Testis (tissue), 3 donors: ENCODE data around the gene CR2. TPM values are rescaled to one million over a fixed set of nuclear protein-coding genes. Genes with fewer than 3 reads are reported as not detected.

Experiments used
- DNase-seq: peaks from one replicate; pipeline ENCODE4 v3.0.0-alpha.2; 2019
- H3K27ac ChIP-seq, 2 donors: fragments of 200-600 bp; sonication (generic); one replicate each; pipeline ENCODE4 v1.5.1; 2019
- H3K27me3 ChIP-seq: fragments of 200-600 bp; sonication (generic); one replicate; pipeline ENCODE4 v1.5.1; 2019
- H3K36me3 ChIP-seq: fragments of 200-600 bp; sonication (generic); one replicate; pipeline ENCODE4 v1.5.1; 2017; ENCODE audit warnings: low read depth; ENCODE audit errors: missing control alignments
- H3K4me1 ChIP-seq: fragments of 200-600 bp; sonication (generic); one replicate; pipeline ENCODE4 v1.5.1; 2019
- H3K4me3 ChIP-seq, 2 donors: fragments of 200-600 bp; sonication (generic); one replicate each; pipeline ENCODE4 v1.5.1; 2017 to 2019
- H3K9me3 ChIP-seq: fragments of 200-600 bp; sonication (generic); one replicate; pipeline ENCODE4 v1.5.1; 2017
- POLR2A ChIP-seq: fragments of 450-650 bp; IDR thresholded peaks from one replicate; pipeline ENCODE4 v1.6.1; 2017; ENCODE audit warnings: antibody characterized with exemption, mild to moderate bottlenecking, moderate library complexity
- WGBS, 2 donors: methylation state at CpG; one replicate each; pipeline ENCODE4 v1.1.5; 2018; 5-methylcytosine and 5-hydroxymethylcytosine counted together
- intact Hi-C: fragments of 100-400 bp; cut with DNase I; formaldehyde crosslinking; loops from one replicate; pipeline ENCODE4 v1.15.1; 2023; ENCODE audit warnings: low total_unique reads
- polyA plus RNA-seq: library from polyadenylated mRNA; stranded (reverse); fragments of 350-450 nt; fragmentation: Illumina TruSeq; extraction: RNeasy Lipid Tissue Mini Kit (QIAGEN cat#74804); gene quantifications from one replicate; pipeline ENCODE4 v1.2.3, GENCODE V29; 2014; ENCODE audit warnings: low read depth, low replicate concordance; ENCODE audit not compliant: insufficient read depth
- total RNA-seq, 2 donors: library from RNA; depleted of rRNA; stranded (reverse); fragments of >200 nt; gene quantifications; one replicate each; pipeline ENCODE4 v1.2.3, GENCODE V29; 2016
- TF ChIP-seq, protein P1 (sequence below), 3 experiments: fragments of 450-650 bp in 2 of 3; fragments of 200-600 bp in 1 of 3; sonication (generic) in 1 of 3; IDR thresholded peaks; one replicate each; pipeline ENCODE4 v1.5.1; 2016 to 2019; ENCODE audit warnings: antibody characterized with exemption in 3 of 3, mild to moderate bottlenecking in 2 of 3, moderate library complexity in 1 of 3

Gene CR2
- total and polyA plus RNA-seq, 3 donors from 2014 or later: 0.80 to 1.5 (median 1.3) TPM

DNA sequence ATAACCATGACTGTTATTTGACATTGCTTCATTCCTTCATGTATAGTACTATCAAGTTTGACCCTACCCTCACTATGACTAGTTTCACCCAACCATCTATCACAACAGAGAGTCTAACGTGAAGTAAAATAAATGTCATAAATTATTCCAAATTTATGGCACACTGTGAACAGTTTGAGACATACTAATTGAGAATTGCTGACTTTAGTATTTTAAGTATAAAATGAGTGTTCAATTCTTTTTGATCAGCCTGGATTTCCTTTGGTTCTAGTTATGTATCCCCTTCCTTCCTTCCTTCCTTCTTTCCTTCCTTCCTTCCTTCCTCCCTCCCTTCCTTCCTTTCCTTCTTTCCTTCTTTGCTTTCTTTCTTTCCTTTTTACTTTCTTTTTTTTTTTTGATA is 56.3 kb downstream of the CR2 start:
- intact Hi-C loops: no loop called here
- TF ChIP-seq POLR2A: no peak
- TF ChIP-seq, protein P1, sequence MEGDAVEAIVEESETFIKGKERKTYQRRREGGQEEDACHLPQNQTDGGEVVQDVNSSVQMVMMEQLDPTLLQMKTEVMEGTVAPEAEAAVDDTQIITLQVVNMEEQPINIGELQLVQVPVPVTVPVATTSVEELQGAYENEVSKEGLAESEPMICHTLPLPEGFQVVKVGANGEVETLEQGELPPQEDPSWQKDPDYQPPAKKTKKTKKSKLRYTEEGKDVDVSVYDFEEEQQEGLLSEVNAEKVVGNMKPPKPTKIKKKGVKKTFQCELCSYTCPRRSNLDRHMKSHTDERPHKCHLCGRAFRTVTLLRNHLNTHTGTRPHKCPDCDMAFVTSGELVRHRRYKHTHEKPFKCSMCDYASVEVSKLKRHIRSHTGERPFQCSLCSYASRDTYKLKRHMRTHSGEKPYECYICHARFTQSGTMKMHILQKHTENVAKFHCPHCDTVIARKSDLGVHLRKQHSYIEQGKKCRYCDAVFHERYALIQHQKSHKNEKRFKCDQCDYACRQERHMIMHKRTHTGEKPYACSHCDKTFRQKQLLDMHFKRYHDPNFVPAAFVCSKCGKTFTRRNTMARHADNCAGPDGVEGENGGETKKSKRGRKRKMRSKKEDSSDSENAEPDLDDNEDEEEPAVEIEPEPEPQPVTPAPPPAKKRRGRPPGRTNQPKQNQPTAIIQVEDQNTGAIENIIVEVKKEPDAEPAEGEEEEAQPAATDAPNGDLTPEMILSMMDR (IDR thresholded peaks at IDR 0.05): no peak
- H3K27me3 ChIP-seq: no peaks in the 10 kb centered on the region

DNA sequence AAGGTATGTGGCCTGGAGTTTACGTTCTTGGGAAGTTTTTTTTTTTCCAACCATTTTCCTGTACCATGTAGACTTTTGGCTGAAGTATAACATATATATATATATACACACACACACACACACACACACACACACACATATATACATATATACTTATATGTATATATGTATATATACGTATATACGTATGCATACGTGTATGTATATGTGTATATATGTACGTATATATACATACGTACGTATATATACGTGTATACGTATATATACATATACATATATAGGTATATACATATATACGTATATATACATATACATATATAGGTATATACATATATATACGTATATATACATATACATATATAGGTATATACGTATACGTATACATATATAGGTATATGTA is 60.8 kb downstream of the CR2 start:
- intact Hi-C loops: no loop called here
- WGBS, 2 donors: 89 to 92% methylated on average over 13 of the region's 13 CpGs
- no peaks in the 10 kb centered on the region for H3K27me3 ChIP-seq

More for the DNA sequence above, 56.3 kb downstream of the CR2 start:
- Histone ChIP-seq H3K36me3 (no peaks in the 10 kb centered on the region), H3K4me1 (no peaks in the 10 kb centered on the region), H3K4me3 (no peak overlapping the region), H3K9me3 (no peaks in the 10 kb centered on the region), H3K27ac (no peak overlapping the region)
- WGBS, 2 donors: 37 to 61% methylated on average over 1 of the region's 1 CpG
- DNase-seq: no peak

DNA sequence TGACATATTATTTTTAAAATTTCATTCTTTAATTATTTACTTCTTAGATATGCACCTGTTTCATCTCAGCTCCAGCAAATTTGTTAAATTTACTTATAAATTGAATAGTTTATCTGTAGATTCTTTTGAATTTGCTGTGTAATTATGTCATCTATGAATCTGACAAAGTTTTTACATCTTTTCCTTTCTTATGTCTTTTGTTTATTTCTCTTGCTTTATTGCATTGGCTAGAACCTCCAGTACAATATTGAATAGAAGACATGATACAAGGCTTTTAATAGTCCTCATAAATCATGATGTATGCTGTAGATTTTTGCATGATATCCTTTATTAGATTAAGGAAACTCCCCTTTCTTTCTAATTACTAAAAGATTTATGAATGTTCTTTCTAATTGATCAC is 62.6 kb downstream of the CR2 start:
- H3K27me3 ChIP-seq: no peaks in the 10 kb centered on the region
- no peaks in the 10 kb centered on the region for H3K36me3 ChIP-seq
- no peaks in the 10 kb centered on the region for H3K9me3 ChIP-seq
- H3K27ac ChIP-seq: no peak overlapping the region
- no peaks in the 10 kb centered on the region for H3K4me1 ChIP-seq
- intact Hi-C loops: no loop called here
- TF ChIP-seq POLR2A: no peak
- TF ChIP-seq, protein P1 (IDR thresholded peaks at IDR 0.05): no peak
- H3K4me3 ChIP-seq: no peak overlapping the region
- DNase-seq: no peak

More for the DNA sequence above, 60.8 kb downstream of the CR2 start:
- H3K9me3 ChIP-seq: no peaks in the 10 kb centered on the region
- no peaks in the 10 kb centered on the region for H3K4me1 ChIP-seq
- no peak for TF ChIP-seq POLR2A
- TF ChIP-seq, protein P1 (IDR thresholded peaks at IDR 0.05): no peak
- DNase-seq: no peak
- H3K27ac ChIP-seq: no peak overlapping the region
- H3K36me3 ChIP-seq: no peaks in the 10 kb centered on the region
- H3K4me3 ChIP-seq: no peak overlapping the region

DNA sequence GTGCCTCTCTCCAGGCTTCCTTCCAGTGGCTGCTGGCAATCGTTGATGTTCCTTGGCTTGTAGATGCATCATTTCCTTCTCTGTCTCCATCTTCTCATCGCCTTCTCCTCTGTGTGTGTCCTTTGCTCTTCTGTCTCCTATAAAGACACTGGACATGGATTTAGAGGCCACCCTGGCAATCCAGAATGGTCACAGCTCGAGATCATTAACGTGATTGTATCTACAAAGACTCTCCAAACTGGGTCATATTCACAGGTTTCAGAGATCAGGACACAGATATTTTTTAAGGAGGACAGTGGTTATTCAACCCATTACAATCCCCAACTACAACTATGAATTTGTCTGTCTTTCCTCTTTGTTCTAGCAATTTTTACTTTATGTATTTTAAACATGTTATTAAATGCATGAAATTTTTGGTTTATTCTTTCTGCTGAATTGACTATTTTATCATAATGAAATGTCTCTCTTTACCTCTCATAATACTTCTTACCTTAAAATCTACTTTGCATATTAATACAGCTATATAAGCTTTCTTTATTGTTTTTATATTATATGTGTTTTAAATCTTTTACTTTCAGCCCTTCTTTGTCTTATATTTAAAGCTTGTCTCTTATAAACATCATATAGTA is 64.6 kb downstream of the CR2 start:
- H3K36me3 ChIP-seq: no peaks in the 10 kb centered on the region
- intact Hi-C loops: no loop called here
- no peak overlapping the region for H3K4me3 ChIP-seq
- DNase-seq: no peak
- H3K27me3 ChIP-seq: no peaks in the 10 kb centered on the region
- no peaks in the 10 kb centered on the region for H3K4me1 ChIP-seq
- TF ChIP-seq, protein P1 (IDR thresholded peaks at IDR 0.05): no peak
- no peak for TF ChIP-seq POLR2A
- no peak overlapping the region for H3K27ac ChIP-seq
- 78 to 85% methylated on average over 4 of the region's 4 CpGs for WGBS, 2 donors
- no peaks in the 10 kb centered on the region for H3K9me3 ChIP-seq
